ENCODE measurements around the gene COL6A1.

The COL6A1 gene

GRCh38 chr21:46006547-46007491, 25.2 kb downstream of the COL6A1 start:
- DNase-seq, result no peak

GRCh38 chr21:46007492-46007868, 25.9 kb downstream of the COL6A1 start:
- DNase-seq, result no peak

- no peak for DNase-seq
Observed at GRCh38 chr21:46008893-46009621, 27.5 kb downstream of the COL6A1 start.

GRCh38 chr21:46009951-46010705, 28.6 kb downstream of the COL6A1 start:
- no peak for DNase-seq

- DNase-seq, result no peak
Observed at GRCh38 chr21:46011267-46011967, 29.8 kb downstream of the COL6A1 start.

GRCh38 chr21:46012154-46012553, 30.6 kb downstream of the COL6A1 start:
- no peak for DNase-seq

GRCh38 chr21:46014828-46015227, 33.3 kb downstream of the COL6A1 start:
- no peak for DNase-seq

GRCh38 chr21:46017148-46017547, 35.6 kb downstream of the COL6A1 start:
- no peak for DNase-seq

GRCh38 chr21:46017695-46018094, 36.1 kb downstream of the COL6A1 start:
- DNase-seq, result no peak

- no peak for DNase-seq
Observed at GRCh38 chr21:46018615-46019014, 37.0 kb downstream of the COL6A1 start.

- DNase-seq, result no peak
Observed at GRCh38 chr21:46020581-46020980, 39.0 kb downstream of the COL6A1 start.

- no peak for DNase-seq
Observed at GRCh38 chr21:46021398-46021797, 39.8 kb downstream of the COL6A1 start.

GRCh38 chr21:46021978-46022544, 40.5 kb downstream of the COL6A1 start:
- DNase-seq, result no peak

- DNase-seq, result no peak
Observed at GRCh38 chr21:46022551-46023525, 41.3 kb downstream of the COL6A1 start.

- no peak for DNase-seq
Observed at GRCh38 chr21:46023555-46023954, 42.0 kb downstream of the COL6A1 start.

- no peak for DNase-seq
Observed at GRCh38 chr21:46024141-46024540, 42.6 kb downstream of the COL6A1 start.

GRCh38 chr21:46025113-46025770, 43.7 kb downstream of the COL6A1 start:
- DNase-seq, result no peak

GRCh38 chr21:46027851-46028493, 46.4 kb downstream of the COL6A1 start:
- DNase-seq, result no peak

GRCh38 chr21:46028573-46029091, 47.1 kb downstream of the COL6A1 start:
- no peak for DNase-seq

Data from DMS79 treated with DMSO at 0.1 percent for 48 hours (cell line).